DND-41 (cell line): ENCODE measurements around the gene SPDYE6.
"Not testable (repeated sequence)": the region's sequence is repeated elsewhere in the genome, so short reads cannot be mapped to it uniquely, and the experiment has no call there.

Experiments
- EZH2 ChIP-seq: IDR thresholded peaks from 3 replicates; pipeline ENCODE4 v1.6.1; 2012; ENCODE audit warnings: borderline replicate concordance, low read depth, mild to moderate bottlenecking, moderate library complexity, low read length, inconsistent platforms; ENCODE audit not compliant: severe bottlenecking
- TF ChIP-seq, protein P1 (sequence below): IDR thresholded peaks from 2 replicates; pipeline ENCODE4 v1.5.1; 2012; ENCODE audit warnings: borderline replicate concordance, low read length, moderate library complexity, mild to moderate bottlenecking; ENCODE audit not compliant: poor library complexity, severe bottlenecking; ENCODE audit errors: extremely low read depth

DNA sequence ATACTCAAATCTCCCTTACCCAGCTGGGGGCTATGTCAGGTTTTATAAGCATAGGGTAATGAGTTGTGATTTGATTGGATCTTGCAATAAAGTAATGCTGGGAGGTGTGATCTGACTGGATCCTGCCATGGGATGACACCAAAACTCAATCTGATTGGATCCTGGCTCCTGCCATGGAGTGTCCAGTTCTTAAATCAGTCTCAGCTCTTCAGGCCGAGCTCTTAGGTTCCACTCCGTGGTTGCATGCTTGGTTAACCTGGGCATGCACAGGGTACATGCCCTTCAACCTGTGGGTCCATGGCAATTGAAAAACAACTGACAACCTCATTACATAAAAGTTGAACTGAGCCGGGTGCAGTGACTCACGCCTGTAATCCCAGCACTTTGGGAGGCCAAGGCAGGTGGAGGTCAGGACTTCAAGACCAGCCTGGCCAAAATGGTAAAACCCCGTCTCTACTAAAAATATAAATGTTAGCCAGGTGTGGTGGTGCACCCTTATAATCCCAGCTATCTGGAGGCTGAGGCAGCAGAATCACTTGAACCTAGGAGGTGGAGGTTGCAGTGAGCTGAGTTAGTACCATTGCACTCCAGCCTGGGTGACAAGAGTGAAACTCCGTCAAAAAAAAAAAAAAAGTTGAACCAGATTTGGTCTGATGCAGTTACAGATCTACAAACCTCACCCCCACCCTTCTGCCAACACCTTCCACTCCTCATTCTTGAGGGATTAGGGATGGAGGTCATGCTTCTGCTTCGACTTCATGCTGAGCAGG, 15.5 kb downstream of the SPDYE6 start:
- TF ChIP-seq, protein P1, sequence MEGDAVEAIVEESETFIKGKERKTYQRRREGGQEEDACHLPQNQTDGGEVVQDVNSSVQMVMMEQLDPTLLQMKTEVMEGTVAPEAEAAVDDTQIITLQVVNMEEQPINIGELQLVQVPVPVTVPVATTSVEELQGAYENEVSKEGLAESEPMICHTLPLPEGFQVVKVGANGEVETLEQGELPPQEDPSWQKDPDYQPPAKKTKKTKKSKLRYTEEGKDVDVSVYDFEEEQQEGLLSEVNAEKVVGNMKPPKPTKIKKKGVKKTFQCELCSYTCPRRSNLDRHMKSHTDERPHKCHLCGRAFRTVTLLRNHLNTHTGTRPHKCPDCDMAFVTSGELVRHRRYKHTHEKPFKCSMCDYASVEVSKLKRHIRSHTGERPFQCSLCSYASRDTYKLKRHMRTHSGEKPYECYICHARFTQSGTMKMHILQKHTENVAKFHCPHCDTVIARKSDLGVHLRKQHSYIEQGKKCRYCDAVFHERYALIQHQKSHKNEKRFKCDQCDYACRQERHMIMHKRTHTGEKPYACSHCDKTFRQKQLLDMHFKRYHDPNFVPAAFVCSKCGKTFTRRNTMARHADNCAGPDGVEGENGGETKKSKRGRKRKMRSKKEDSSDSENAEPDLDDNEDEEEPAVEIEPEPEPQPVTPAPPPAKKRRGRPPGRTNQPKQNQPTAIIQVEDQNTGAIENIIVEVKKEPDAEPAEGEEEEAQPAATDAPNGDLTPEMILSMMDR = not testable (repeated sequence)
- TF ChIP-seq EZH2 = not testable (repeated sequence)
